Activated CD4-positive, alpha-beta T cell treated with anti-CD3 and anti-CD28 coated beads for 36 hours (primary cell): ENCODE measurements around the gene GRIN1. TPM values are rescaled to one million over a fixed set of nuclear protein-coding genes. Genes with fewer than 3 reads are reported as not detected.

Experiments
- ATAC-seq: fragments of 200-7000 bp; cut with Tn5 transposase; one replicate; pipeline ENCODE4 v1.10.0; 2021; ENCODE audit warnings: mild to moderate bottlenecking, moderate library complexity
- CTCF ChIA-PET: fragments of 350-600 bp; sonication (Branson Sonifier 250); formaldehyde crosslinking; loops from one replicate; lab custom pipeline; 2021; ENCODE audit warnings: antibody characterized with exemption; lab: Charles Lee
- POLR2A ChIA-PET: fragments of 350-600 bp; sonication (Branson Sonifier 250); formaldehyde crosslinking; loops from one replicate; lab custom pipeline; 2021; ENCODE audit warnings: antibody characterized with exemption, inconsistent platforms; lab: Charles Lee
- DNase-seq: peaks from one replicate; pipeline ENCODE4 v3.0.0-alpha.2; 2020
- H3K27ac Mint-ChIP-seq: one replicate; pipeline ENCODE4 v1.8.0; 2021; ENCODE audit warnings: mixed read lengths
- H3K27me3 Mint-ChIP-seq: one replicate; pipeline ENCODE4 v1.8.0; 2021; ENCODE audit warnings: mixed read lengths
- H3K36me3 Mint-ChIP-seq: one replicate; pipeline ENCODE4 v1.8.0; 2021; ENCODE audit warnings: low read depth, mixed read lengths
- H3K4me1 Mint-ChIP-seq: one replicate; pipeline ENCODE4 v1.8.0; 2021; ENCODE audit warnings: mixed read lengths
- H3K4me3 Mint-ChIP-seq: one replicate; pipeline ENCODE4 v1.8.0; 2021; ENCODE audit warnings: mild to moderate bottlenecking, moderate library complexity, mixed read lengths
- H3K9me3 Mint-ChIP-seq: one replicate; pipeline ENCODE4 v1.8.0; 2021; ENCODE audit warnings: low read depth, mixed read lengths
- intact Hi-C, 2 experiments: fragments of 100-400 bp; cut with DNase I in 1 of 2; cut with micrococcal nuclease in 1 of 2; formaldehyde crosslinking; loops; one replicate each; pipeline versions ENCODE4 v1.14.2 to v1.15.1; 2022 to 2024; cut with DNase I, micrococcal nuclease
- total RNA-seq, 2 experiments: library from RNA; stranded (reverse); gene quantifications; one replicate each; pipeline ENCODE4 v1.2.3, GENCODE V29; 2021

GRIN1 gene
- total RNA-seq, 2 experiments from 2014 or later: 0.14 TPM; not detected in 1

GRCh38 chr9:137141050-137141810, 2.3 kb downstream of the GRIN1 start:
- no peaks in the 10 kb centered on the region for H3K36me3 Mint-ChIP-seq
- no peak overlapping the region for H3K4me3 Mint-ChIP-seq
- H3K4me1 Mint-ChIP-seq: no peaks in the 10 kb centered on the region
- intact Hi-C loops: no loop called here
- no peak for ATAC-seq
- H3K27ac Mint-ChIP-seq: no peak overlapping the region
- H3K9me3 Mint-ChIP-seq: no peaks in the 10 kb centered on the region
- no peak for DNase-seq
- ChIA-PET POLR2A (no interaction called here), CTCF (interaction anchor here (1.3 kb wide), 1 partner anchor 11 kb away, joined by 3 read pairs; no protein-coding TSS in a partner anchor)
- peaks cover 37% of the 10 kb centered on the region for H3K27me3 Mint-ChIP-seq

DNA sequence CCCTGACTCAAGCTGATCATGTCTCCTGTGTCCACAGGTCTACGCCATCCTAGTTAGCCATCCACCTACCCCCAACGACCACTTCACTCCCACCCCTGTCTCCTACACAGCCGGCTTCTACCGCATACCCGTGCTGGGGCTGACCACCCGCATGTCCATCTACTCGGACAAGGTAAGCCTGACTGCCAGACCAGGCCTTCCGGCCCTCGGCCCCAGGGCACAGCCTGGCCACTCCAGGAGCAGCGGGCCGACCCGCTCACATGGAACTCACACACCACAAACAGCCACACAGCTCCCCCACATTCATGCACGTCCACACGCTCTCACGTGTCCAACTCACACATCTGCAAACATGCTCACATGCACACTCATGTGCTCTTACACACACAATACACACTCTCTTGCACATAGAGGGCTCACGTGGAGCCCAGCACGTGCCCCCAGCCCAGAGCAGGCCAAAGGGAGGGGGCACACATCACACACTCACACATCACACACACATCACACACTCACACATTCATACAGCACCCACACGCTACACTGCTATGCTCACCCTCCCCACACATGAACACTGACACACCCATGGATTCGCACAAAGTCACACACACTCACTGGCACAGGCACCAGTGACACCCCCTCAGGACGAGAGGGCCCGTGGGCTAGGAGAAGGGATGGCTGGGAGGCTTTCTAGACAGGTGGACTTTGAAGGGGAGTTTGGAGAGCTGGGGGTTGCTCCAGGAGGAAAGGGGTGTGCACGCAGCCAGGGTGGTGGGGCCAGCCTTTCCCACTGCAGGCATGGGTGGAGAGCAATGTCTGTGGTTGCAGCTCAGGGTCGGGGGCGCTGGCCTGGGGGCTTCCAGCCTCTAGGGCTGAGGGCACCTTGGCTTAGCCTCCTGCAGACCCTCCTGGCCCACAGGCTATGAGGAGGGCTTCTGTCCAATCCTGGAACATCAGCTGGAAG, 3.3 kb downstream of the GRIN1 start:
- H3K4me3 Mint-ChIP-seq: no peak overlapping the region
- ChIA-PET CTCF (interaction anchor here (1.3 kb wide), 1 partner anchor 12 kb away, joined by 3 read pairs; no protein-coding TSS in a partner anchor), POLR2A (interaction anchor here (0.6 kb wide), 1 partner anchor 9 kb away, joined by 5 read pairs; no protein-coding TSS in a partner anchor)
- no peaks in the 10 kb centered on the region for H3K36me3 Mint-ChIP-seq
- intact Hi-C loops: no loop called here
- ATAC-seq (no peak), DNase-seq (no peak)
- H3K4me1 Mint-ChIP-seq: no peaks in the 10 kb centered on the region
- H3K27me3 Mint-ChIP-seq: peaks cover 37% of the 10 kb centered on the region
- H3K27ac Mint-ChIP-seq: no peak overlapping the region
- no peaks in the 10 kb centered on the region for H3K9me3 Mint-ChIP-seq

DNA sequence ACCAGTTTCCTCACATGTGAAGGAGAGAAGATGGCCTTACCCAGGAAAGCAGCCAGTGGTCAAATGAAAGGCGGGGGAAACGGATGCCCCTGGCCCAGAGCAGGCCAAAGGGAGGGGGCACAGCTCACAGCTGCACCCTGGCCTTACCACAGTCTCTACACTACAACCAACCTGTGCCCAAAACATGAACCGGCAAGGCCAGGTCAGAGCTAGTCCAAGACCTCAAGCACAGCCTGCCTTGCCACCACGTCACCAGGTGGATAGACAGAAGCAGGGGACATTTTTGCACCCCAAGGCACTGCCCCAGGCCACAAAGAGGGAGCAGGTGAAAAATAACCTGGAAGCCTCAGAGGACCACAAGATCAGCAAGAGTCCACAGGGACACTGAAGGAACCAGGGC, 4.5 kb downstream of the GRIN1 start:
- no peak overlapping the region for H3K4me3 Mint-ChIP-seq
- ATAC-seq: no peak
- ChIA-PET CTCF (no interaction called here), POLR2A (no interaction called here)
- no peaks in the 10 kb centered on the region for H3K9me3 Mint-ChIP-seq
- DNase-seq: no peak
- intact Hi-C loops: no loop called here
- no peaks in the 10 kb centered on the region for H3K4me1 Mint-ChIP-seq
- H3K27me3 Mint-ChIP-seq: peaks cover 34% of the 10 kb centered on the region
- no peaks in the 10 kb centered on the region for H3K36me3 Mint-ChIP-seq
- no peak overlapping the region for H3K27ac Mint-ChIP-seq

GRCh38 chr9:137145731-137146526, 7.0 kb downstream of the GRIN1 start:
- Mint-ChIP-seq H3K9me3 (no peaks in the 10 kb centered on the region), H3K27me3 (peaks cover 18% of the 10 kb centered on the region), H3K36me3 (no peaks in the 10 kb centered on the region), H3K4me1 (peaks cover 2% of the 10 kb centered on the region), H3K27ac (no peak overlapping the region), H3K4me3 (no peak overlapping the region)
- ATAC-seq (no peak), DNase-seq (no peak)
- POLR2A ChIA-PET: no interaction called here
- CTCF ChIA-PET: no interaction called here
- intact Hi-C loops: no loop called here

DNA sequence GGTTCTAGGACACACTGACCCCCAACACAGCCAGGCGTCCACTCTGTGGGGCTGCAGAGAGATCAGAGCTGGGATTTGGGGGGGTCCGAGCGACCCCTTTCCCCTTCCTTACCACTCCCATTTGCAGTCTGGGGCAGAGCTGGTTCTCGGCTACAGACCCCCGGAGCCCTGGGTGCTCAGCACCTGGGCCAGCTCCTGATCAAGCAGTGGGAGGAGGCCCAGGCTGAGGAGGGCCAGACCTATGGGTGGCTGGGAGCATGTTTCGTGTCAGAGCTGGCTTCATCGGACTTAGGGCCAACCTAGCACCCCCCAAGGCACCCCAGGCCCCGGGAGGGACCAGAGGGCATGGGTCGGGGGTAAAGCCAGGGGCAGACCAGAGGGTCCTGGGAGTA, 7.6 kb downstream of the GRIN1 start:
- H3K36me3 Mint-ChIP-seq: no peaks in the 10 kb centered on the region
- ChIA-PET POLR2A (no interaction called here), CTCF (no interaction called here)
- H3K4me3 Mint-ChIP-seq: no peak overlapping the region
- H3K9me3 Mint-ChIP-seq: no peaks in the 10 kb centered on the region
- no peak overlapping the region for H3K27ac Mint-ChIP-seq
- H3K4me1 Mint-ChIP-seq: peaks cover 7% of the 10 kb centered on the region
- intact Hi-C loops: no loop called here
- DNase-seq (no peak), ATAC-seq (no peak)
- H3K27me3 Mint-ChIP-seq: peaks cover 16% of the 10 kb centered on the region

- Mint-ChIP-seq H3K4me1 (peaks cover 8% of the 10 kb centered on the region), H3K4me3 (no peak overlapping the region), H3K27me3 (peaks cover 11% of the 10 kb centered on the region), H3K36me3 (no peaks in the 10 kb centered on the region), H3K9me3 (no peaks in the 10 kb centered on the region), H3K27ac (no peak overlapping the region)
- intact Hi-C loops: no loop called here
- DNase-seq (no peak), ATAC-seq (no peak)
- POLR2A ChIA-PET: no interaction called here
- CTCF ChIA-PET: no interaction called here
Measured at GRCh38 chr9:137147091-137147792, 8.3 kb downstream of the GRIN1 start.

DNA sequence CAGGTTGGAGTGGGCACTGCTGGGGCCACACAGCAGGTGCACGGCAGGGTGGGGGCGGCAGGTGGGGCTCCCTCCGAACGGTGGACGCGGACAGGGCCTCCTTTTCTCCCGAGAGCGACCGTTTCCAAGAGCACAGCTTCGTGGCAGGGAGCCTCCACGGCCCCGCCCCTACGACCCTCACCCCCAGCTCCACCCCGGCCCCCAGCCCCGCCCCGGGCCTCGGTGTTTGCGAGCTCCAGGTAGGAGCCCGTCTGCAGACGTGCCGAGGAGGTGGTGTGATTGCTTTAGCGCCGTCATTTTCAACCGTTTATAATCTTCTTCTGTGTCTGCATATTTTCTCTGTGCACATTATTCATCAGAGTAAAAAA, 8.8 kb downstream of the GRIN1 start:
- H3K36me3 Mint-ChIP-seq: no peaks in the 10 kb centered on the region
- peaks cover 8% of the 10 kb centered on the region for H3K27me3 Mint-ChIP-seq
- H3K9me3 Mint-ChIP-seq: no peaks in the 10 kb centered on the region
- ATAC-seq: no peak
- no peak overlapping the region for H3K27ac Mint-ChIP-seq
- peaks cover 8% of the 10 kb centered on the region for H3K4me1 Mint-ChIP-seq
- CTCF ChIA-PET: no interaction called here
- DNase-seq: no peak
- POLR2A ChIA-PET: no interaction called here
- H3K4me3 Mint-ChIP-seq: no peak overlapping the region
- intact Hi-C loops: no loop called here

DNA sequence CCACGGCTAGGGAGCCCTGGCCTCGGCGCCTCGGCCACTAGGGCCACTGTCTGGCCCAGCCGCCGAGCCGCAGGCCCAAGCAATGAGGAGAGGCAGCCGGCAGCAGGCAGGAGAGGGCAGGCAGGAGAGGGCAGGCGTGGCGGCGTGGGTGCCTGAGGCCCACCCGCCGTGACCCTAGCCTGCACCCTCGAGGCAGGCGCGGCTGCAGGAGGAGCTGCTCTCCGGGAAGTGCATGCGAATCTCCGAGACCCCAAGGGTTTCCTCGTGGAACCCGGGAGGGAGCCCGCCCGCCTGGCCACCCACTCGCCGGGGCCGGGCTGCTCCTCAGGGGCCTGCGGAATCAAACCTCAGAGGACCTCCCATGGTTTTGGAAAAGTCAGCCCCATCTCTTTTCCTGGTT, 9.3 kb downstream of the GRIN1 start:
- H3K9me3 Mint-ChIP-seq: no peaks in the 10 kb centered on the region
- DNase-seq: no peak
- no peak overlapping the region for H3K4me3 Mint-ChIP-seq
- intact Hi-C loops: no loop called here
- no peaks in the 10 kb centered on the region for H3K36me3 Mint-ChIP-seq
- ATAC-seq: no peak
- peaks cover 8% of the 10 kb centered on the region for H3K4me1 Mint-ChIP-seq
- ChIA-PET POLR2A (no interaction called here), CTCF (interaction anchor here (0.6 kb wide), 1 partner anchor 108 kb away, joined by 3 read pairs; no protein-coding TSS in a partner anchor)
- no peak overlapping the region for H3K27ac Mint-ChIP-seq
- peaks cover 8% of the 10 kb centered on the region for H3K27me3 Mint-ChIP-seq

DNA sequence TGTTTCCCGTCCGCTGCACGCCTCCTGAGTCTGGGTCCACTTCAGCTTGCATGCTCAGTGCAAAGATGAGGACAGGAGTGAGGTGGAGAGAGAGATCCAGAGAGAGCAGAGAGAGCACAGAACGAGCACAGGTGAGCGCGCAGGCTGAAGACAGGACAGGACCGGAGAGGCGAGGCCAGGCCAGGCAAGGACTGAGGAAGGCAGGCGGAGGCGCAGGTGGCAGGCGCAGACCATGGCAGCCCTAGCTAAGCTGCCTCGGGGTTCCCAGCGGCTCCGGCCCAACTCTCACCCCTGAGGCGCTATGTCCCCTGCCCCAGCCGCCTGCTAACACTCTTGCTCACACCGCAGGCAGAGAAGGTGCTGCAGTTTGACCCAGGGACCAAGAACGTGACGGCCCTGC, 9.7 kb downstream of the GRIN1 start:
- intact Hi-C loops: no loop called here
- no peak overlapping the region for H3K27ac Mint-ChIP-seq
- ChIA-PET CTCF (interaction anchor here (0.6 kb wide), 1 partner anchor 107 kb away, joined by 3 read pairs; no protein-coding TSS in a partner anchor), POLR2A (no interaction called here)
- peaks cover 8% of the 10 kb centered on the region for H3K27me3 Mint-ChIP-seq
- peaks cover 8% of the 10 kb centered on the region for H3K4me1 Mint-ChIP-seq
- ATAC-seq (no peak), DNase-seq (no peak)
- H3K36me3 Mint-ChIP-seq: no peaks in the 10 kb centered on the region
- H3K9me3 Mint-ChIP-seq: no peaks in the 10 kb centered on the region
- no peak overlapping the region for H3K4me3 Mint-ChIP-seq

GRCh38 chr9:137149363-137149762, 10.4 kb downstream of the GRIN1 start:
- DNase-seq: no peak
- ATAC-seq: no peak
- ChIA-PET POLR2A (no interaction called here), CTCF (interaction anchor here (0.6 to 1.1 kb wide), 2 partner anchors 11 to 454 kb away, joined by 3 to 4 read pairs; partner anchors contain the start of gene GRIN1)
- no peak overlapping the region for H3K4me3 Mint-ChIP-seq
- H3K27ac Mint-ChIP-seq: no peak overlapping the region
- no peaks in the 10 kb centered on the region for H3K9me3 Mint-ChIP-seq
- no peaks in the 10 kb centered on the region for H3K36me3 Mint-ChIP-seq
- H3K27me3 Mint-ChIP-seq: peaks cover 8% of the 10 kb centered on the region
- intact Hi-C loops: no loop called here
- peaks cover 8% of the 10 kb centered on the region for H3K4me1 Mint-ChIP-seq
